Left ventricle myocardium inferior (tissue), 1 donor: ENCODE results near the gene KCNMA1. TPM values are rescaled to one million over a fixed set of nuclear protein-coding genes. Genes with fewer than 3 reads are reported as not detected.

Experiments
- DNase-seq: peaks from one replicate; pipeline ENCODE4 v3.0.0-alpha.2; 2020
- H3K27ac ChIP-seq: fragments of 200-600 bp; replicated peaks from 2 replicates; pipeline ENCODE4 v1.8.0; 2021
- H3K27me3 ChIP-seq: fragments of 200-600 bp; 2 replicates; pipeline ENCODE4 v1.8.0; 2021; ENCODE audit warnings: low read depth
- H3K36me3 ChIP-seq: fragments of 200-600 bp; 2 replicates; pipeline ENCODE4 v1.8.0; 2021
- H3K4me1 ChIP-seq: fragments of 200-600 bp; 2 replicates; pipeline ENCODE4 v1.8.0; 2021
- H3K4me3 ChIP-seq: fragments of 200-600 bp; 2 replicates; pipeline ENCODE4 v1.8.0; 2021; ENCODE audit warnings: mild to moderate bottlenecking, moderate library complexity
- H3K9me3 ChIP-seq: fragments of 200-600 bp; replicated peaks from 2 replicates; pipeline ENCODE4 v1.8.0; 2021
- intact Hi-C: fragments of 100-400 bp; cut with micrococcal nuclease; formaldehyde crosslinking; loops from one replicate; pipeline ENCODE4 v1.11.0; 2022
- total RNA-seq: library from RNA; stranded (reverse); fragmentation: NEBNext Ultra II Directional; extraction: Animal tissue kit (Norgen Biotek cat#: 25700); gene quantifications from one replicate; pipeline ENCODE4 v1.2.1, GENCODE V29; 2021
- TF ChIP-seq, protein P1 (sequence below): fragments of 200-600 bp; IDR thresholded peaks from 2 replicates; pipeline ENCODE4 v1.8.0; 2021; ENCODE audit warnings: antibody characterized with exemption, mild to moderate bottlenecking, borderline replicate concordance
- donor health status: DM: no; HTN: yes; CAD: no; lungs with severe emphysema.

KCNMA1 gene
- total RNA-seq, 1 donor from 2014 or later, result 1.8 TPM

DNA sequence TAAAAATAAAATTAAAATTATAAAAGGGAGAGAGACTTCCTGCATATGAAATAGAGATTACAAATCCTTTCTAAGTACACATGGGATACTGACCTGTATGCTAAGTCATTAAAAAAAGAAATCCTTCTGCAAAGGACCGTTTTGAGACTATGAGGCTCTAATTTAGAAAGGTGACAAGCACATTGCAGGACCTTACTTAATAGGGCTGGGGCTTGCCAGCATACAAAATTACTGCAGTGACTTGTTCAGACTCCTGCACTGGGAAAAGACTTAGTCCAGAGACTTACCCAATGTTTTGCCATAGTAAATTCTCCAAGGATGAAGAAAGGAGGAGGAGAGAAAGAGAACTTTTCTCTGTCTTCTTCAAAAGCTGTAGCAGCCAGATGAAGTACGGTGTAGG lies 193.6 kb downstream of the KCNMA1 start:
- Histone ChIP-seq H3K27me3 (peaks cover 46% of the 10 kb centered on the region), H3K27ac (no peak overlapping the region), H3K9me3 (no peaks in the 10 kb centered on the region), H3K4me3 (no peak overlapping the region), H3K36me3 (no peaks in the 10 kb centered on the region), H3K4me1 (no peaks in the 10 kb centered on the region)
- no peak for DNase-seq
- intact Hi-C loops, result no loop called here
- TF ChIP-seq, protein P1, sequence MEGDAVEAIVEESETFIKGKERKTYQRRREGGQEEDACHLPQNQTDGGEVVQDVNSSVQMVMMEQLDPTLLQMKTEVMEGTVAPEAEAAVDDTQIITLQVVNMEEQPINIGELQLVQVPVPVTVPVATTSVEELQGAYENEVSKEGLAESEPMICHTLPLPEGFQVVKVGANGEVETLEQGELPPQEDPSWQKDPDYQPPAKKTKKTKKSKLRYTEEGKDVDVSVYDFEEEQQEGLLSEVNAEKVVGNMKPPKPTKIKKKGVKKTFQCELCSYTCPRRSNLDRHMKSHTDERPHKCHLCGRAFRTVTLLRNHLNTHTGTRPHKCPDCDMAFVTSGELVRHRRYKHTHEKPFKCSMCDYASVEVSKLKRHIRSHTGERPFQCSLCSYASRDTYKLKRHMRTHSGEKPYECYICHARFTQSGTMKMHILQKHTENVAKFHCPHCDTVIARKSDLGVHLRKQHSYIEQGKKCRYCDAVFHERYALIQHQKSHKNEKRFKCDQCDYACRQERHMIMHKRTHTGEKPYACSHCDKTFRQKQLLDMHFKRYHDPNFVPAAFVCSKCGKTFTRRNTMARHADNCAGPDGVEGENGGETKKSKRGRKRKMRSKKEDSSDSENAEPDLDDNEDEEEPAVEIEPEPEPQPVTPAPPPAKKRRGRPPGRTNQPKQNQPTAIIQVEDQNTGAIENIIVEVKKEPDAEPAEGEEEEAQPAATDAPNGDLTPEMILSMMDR, result no peak

DNA sequence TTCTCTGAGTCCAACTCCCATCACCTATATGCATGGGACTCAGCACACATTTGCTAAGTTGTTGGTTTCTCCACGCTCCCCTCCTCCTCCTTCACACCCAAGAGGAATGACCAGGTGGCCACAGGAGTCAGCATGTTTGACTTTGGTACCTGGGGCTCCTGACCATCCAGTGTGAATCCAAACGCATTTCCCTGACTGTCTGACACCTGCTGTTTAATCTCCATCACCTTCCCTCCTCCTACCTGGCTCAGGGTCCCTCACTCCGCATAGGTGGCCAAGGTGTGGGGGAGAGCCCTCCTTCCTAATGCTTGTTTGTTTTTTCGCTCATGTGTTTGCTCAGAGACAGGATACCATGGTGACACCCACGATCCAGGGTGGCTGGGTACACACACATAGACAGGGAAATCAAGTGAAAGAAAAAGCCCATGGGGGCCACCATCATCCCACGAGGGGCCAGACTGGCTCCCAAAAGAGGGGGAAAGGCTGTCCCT lies 194.9 kb downstream of the KCNMA1 start:
- intact Hi-C loops, result no loop called here
- TF ChIP-seq, protein P1, result no peak
- H3K4me1 ChIP-seq, result no peaks in the 10 kb centered on the region
- no peaks in the 10 kb centered on the region for H3K36me3 ChIP-seq
- H3K27ac ChIP-seq, result no peak overlapping the region
- DNase-seq, result no peak
- H3K9me3 ChIP-seq, result no peaks in the 10 kb centered on the region
- H3K4me3 ChIP-seq, result no peak overlapping the region
- peaks cover 46% of the 10 kb centered on the region for H3K27me3 ChIP-seq

DNA sequence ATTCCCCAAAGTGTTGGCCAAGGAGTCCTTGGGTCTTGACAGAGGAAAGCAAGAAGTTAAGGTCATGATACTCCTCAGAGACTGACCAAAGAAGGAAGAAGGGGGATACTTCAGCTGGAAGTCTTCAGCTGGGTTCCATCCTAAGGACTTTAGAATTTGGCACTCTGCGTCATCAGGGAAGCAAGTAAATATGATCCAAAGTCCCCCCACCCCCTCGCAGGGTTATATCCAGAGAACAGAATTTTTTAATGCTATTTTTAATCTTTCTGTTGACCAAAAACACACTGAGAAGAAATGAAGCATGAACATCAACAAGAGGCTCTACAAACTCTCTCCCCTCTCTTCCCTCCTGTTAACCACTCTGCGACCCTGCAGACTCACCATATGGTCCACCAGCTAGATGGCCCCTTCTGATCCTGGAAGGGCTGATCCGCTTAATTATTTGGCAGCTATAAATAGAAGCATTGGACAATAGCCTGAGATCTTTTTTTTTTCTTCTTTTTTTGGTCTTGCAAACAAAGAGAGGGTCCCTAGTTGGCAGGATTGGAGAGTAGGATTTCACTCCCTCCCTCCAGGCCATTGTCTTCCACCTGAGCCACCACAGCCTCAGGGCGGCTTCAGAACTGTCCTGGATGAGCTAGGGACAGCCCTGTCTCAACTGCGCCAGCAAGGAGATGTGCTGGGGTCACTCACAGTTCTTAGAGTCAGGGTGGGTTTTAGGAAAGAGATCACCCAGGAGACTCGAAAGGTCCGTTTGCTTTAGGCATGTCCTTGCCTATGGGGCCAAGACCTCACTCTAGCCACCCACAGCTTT lies 196.0 kb downstream of the KCNMA1 start:
- Histone ChIP-seq H3K4me3 (no peak overlapping the region), H3K36me3 (no peaks in the 10 kb centered on the region), H3K27me3 (peaks cover 46% of the 10 kb centered on the region), H3K27ac (no peak overlapping the region), H3K9me3 (no peaks in the 10 kb centered on the region), H3K4me1 (no peaks in the 10 kb centered on the region)
- DNase-seq, result no peak
- intact Hi-C loops, result no loop called here
- TF ChIP-seq, protein P1, result no peak

DNA sequence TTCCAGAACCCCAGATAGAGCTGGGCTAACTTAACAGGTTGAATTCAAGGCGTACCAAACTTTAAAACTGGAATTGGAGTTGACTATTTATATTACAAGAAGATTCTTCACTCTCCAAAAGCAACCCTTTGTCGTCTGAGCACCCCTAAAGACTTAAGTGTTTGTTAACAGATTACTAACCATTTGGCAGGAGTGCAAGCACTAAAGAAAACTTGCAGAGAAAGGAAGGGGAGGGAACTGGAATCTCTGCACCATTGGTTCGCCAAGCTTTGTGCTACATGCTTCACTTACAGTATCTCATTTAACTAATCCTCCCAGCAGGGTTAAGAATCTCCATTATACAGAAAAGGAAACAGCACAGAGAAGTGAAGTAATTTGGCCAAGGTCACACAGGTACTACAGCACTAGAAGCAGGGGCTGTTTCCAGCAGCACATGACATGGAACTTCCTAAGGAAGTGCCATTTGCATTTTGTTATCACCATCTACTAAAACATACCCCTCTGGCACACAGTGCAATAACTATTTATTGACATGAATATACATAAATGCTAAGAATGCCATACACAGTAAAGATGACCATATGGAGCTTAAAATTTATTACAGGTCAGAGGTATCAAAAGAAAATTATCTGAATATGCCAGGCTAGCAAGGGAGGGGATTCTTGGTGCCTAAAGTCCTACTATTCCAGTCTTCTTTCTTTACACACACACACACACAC lies 201.2 kb downstream of the KCNMA1 start:
- no peak overlapping the region for H3K4me3 ChIP-seq
- H3K36me3 ChIP-seq, result no peaks in the 10 kb centered on the region
- H3K27me3 ChIP-seq, result peaks cover 28% of the 10 kb centered on the region
- no peaks in the 10 kb centered on the region for H3K9me3 ChIP-seq
- H3K4me1 ChIP-seq, result no peaks in the 10 kb centered on the region
- DNase-seq, result no peak
- no peak overlapping the region for H3K27ac ChIP-seq
- TF ChIP-seq, protein P1, result no peak
- intact Hi-C loops, result no loop called here

DNA sequence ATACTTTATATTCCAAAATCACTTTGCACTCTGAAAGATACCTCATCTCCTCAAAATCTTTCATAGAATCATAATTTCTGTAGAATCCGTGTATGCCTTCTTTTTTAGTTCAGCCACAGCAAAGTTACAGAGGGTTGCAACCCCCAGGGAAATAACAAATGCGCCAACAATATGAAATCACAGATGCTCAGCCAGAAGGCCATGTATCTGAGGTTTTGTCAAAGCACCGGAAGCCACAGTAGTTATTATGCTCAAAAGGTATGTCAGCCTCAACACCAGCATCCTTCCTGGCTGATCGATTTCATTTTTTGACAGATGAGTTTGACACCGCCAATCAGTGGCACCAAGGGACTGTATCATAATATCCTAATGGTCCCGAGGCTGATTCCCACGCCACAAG lies 204.1 kb downstream of the KCNMA1 start:
- TF ChIP-seq, protein P1, result no peak
- Histone ChIP-seq H3K27ac (no peak overlapping the region), H3K9me3 (no peaks in the 10 kb centered on the region), H3K27me3 (peaks cover 45% of the 10 kb centered on the region), H3K36me3 (no peaks in the 10 kb centered on the region), H3K4me3 (no peak overlapping the region), H3K4me1 (no peaks in the 10 kb centered on the region)
- no peak for DNase-seq
- intact Hi-C loops, result no loop called here
